ENCODE measurements around the gene ST3GAL3.

Gene ST3GAL3

GRCh38 chr1:43779266-43779665, 71.9 kb downstream of the ST3GAL3 start:
- DNase-seq (ENCODE audit: extremely low spot score), result no peak
- ChIA-PET CTCF (no interaction called here), POLR2A (no interaction called here)
- TF ChIP-seq HDGF (IDR thresholded peaks at IDR 0.05; ENCODE audit: borderline replicate concordance) (no peak), ZNF384 (IDR thresholded peaks at IDR 0.05) (no peak), SUZ12 (IDR thresholded peaks at IDR 0.05) (no peak), ELF4 (IDR thresholded peaks at IDR 0.05) (no peak), PKNOX1 (IDR thresholded peaks at IDR 0.05) (no peak), LEF1 (IDR thresholded peaks at IDR 0.05; ENCODE audit: borderline replicate concordance) (no peak), FOXK2 (IDR thresholded peaks at IDR 0.05) (no peak), L3MBTL2 (conservative IDR thresholded peaks at IDR 0.05) (no peak), CTBP1 (IDR thresholded peaks at IDR 0.05; ENCODE audit: borderline replicate concordance) (no peak), TARDBP (IDR thresholded peaks at IDR 0.05) (no peak), NFRKB (IDR thresholded peaks at IDR 0.05) (no peak), FOXM1 (IDR thresholded peaks at IDR 0.05; ENCODE audit: borderline replicate concordance) (no peak), SP1 (IDR thresholded peaks at IDR 0.05) (no peak), FOXA1 (IDR thresholded peaks at IDR 0.05) (no peak)

DNA sequence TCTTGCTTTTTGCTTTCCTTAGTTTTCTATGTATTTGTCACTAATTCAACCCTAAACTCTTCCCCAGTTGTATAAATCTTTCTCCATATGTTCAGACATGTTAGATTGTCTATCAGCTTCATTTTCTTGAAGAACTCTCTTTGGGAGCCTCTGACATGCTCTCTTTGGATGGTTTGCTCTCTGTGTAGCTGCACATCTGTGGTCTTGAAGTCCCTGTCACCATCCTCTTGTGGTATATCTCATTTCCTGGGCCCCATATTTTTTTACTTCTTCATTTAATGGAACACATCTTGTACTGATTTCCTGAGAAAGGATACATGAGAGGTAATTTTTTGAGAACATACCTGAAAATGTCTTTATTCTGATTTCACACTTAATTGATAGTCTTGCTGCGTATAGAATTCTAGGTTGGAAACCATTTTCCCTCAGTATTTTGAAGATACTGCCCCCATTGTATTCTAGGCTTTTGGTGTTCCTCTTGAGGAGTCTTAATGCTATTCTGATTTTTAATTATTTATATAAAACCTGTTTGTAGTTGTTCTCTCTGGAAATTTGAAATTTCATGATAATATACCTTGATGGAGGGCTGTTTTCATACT, 72.6 kb downstream of the ST3GAL3 start:
- no peak for DNase-seq (ENCODE audit: extremely low spot score)
- ChIA-PET CTCF (no interaction called here), POLR2A (no interaction called here)
- TF ChIP-seq L3MBTL2 (conservative IDR thresholded peaks at IDR 0.05) (no peak), BHLHE40 (IDR thresholded peaks at IDR 0.05; ENCODE audit: borderline replicate concordance) (no peak), PKNOX1 (IDR thresholded peaks at IDR 0.05) (no peak), FOXA1 (IDR thresholded peaks at IDR 0.05) (no peak), NFRKB (IDR thresholded peaks at IDR 0.05) (no peak), LEF1 (IDR thresholded peaks at IDR 0.05; ENCODE audit: borderline replicate concordance) (no peak), ARNT (IDR thresholded peaks at IDR 0.05) (no peak), HDGF (IDR thresholded peaks at IDR 0.05; ENCODE audit: borderline replicate concordance) (no peak), FOXM1 (IDR thresholded peaks at IDR 0.05; ENCODE audit: borderline replicate concordance) (no peak), ELF4 (IDR thresholded peaks at IDR 0.05) (no peak), SUZ12 (IDR thresholded peaks at IDR 0.05) (no peak), CTBP1 (IDR thresholded peaks at IDR 0.05; ENCODE audit: borderline replicate concordance) (no peak), SP1 (IDR thresholded peaks at IDR 0.05) (no peak), ZNF384 (IDR thresholded peaks at IDR 0.05) (no peak)

GRCh38 chr1:43781574-43781973, 74.2 kb downstream of the ST3GAL3 start:
- ChIA-PET POLR2A (no interaction called here), CTCF (no interaction called here)
- TF ChIP-seq TARDBP (IDR thresholded peaks at IDR 0.05) (no peak), FOXM1 (IDR thresholded peaks at IDR 0.05; ENCODE audit: borderline replicate concordance) (no peak), CTBP1 (IDR thresholded peaks at IDR 0.05; ENCODE audit: borderline replicate concordance) (no peak), L3MBTL2 (conservative IDR thresholded peaks at IDR 0.05) (no peak), FOXK2 (IDR thresholded peaks at IDR 0.05) (no peak), SUZ12 (IDR thresholded peaks at IDR 0.05) (no peak), FOXA1 (IDR thresholded peaks at IDR 0.05) (no peak), HDGF (IDR thresholded peaks at IDR 0.05; ENCODE audit: borderline replicate concordance) (no peak), SP1 (IDR thresholded peaks at IDR 0.05) (no peak), BHLHE40 (IDR thresholded peaks at IDR 0.05; ENCODE audit: borderline replicate concordance) (no peak), NFRKB (IDR thresholded peaks at IDR 0.05) (no peak), ZNF384 (IDR thresholded peaks at IDR 0.05) (no peak), LEF1 (IDR thresholded peaks at IDR 0.05; ENCODE audit: borderline replicate concordance) (no peak), ARNT (IDR thresholded peaks at IDR 0.05) (no peak), PKNOX1 (IDR thresholded peaks at IDR 0.05) (no peak), ELF4 (IDR thresholded peaks at IDR 0.05) (no peak)
- DNase-seq (ENCODE audit: extremely low spot score), result no peak

- TF ChIP-seq SUZ12 (IDR thresholded peaks at IDR 0.05), result no peak
- no peak for TF ChIP-seq FOXM1 (IDR thresholded peaks at IDR 0.05; ENCODE audit: borderline replicate concordance)
- no peak for TF ChIP-seq L3MBTL2 (conservative IDR thresholded peaks at IDR 0.05)
- no peak for TF ChIP-seq TARDBP (IDR thresholded peaks at IDR 0.05)
- TF ChIP-seq PKNOX1 (IDR thresholded peaks at IDR 0.05), result no peak
- no peak for TF ChIP-seq SP1 (IDR thresholded peaks at IDR 0.05)
- ChIA-PET POLR2A (no interaction called here), CTCF (interaction anchor here (2.1 kb wide), 1 partner anchor 151 kb away, joined by 4 read pairs; no protein-coding TSS in a partner anchor)
- DNase-seq (ENCODE audit: extremely low spot score), result no peak
Measured at GRCh38 chr1:43783096-43783670, 75.8 kb downstream of the ST3GAL3 start.

- no peak for TF ChIP-seq NFRKB (IDR thresholded peaks at IDR 0.05)
- TF ChIP-seq LEF1 (IDR thresholded peaks at IDR 0.05; ENCODE audit: borderline replicate concordance), result no peak
- TF ChIP-seq ELF4 (IDR thresholded peaks at IDR 0.05), result no peak
- no peak for TF ChIP-seq BHLHE40 (IDR thresholded peaks at IDR 0.05; ENCODE audit: borderline replicate concordance)
- ChIA-PET CTCF (interaction anchor here (2.1 kb wide), 1 partner anchor 151 kb away, joined by 4 read pairs; no protein-coding TSS in a partner anchor), POLR2A (no interaction called here)
- DNase-seq (ENCODE audit: extremely low spot score), result no peak
Measured at GRCh38 chr1:43783671-43784205, 76.4 kb downstream of the ST3GAL3 start.
